Adrenal gland (tissue), 12 donors: Measurements from ENCODE around the gene SNAPIN. TPM values are rescaled to one million over a fixed set of nuclear protein-coding genes. Genes with fewer than 3 reads are reported as not detected.

Source experiments
- DNase-seq, 7 donors: peaks; one replicate each; pipeline ENCODE4 v3.0.0-alpha.2; 2019 to 2020
- H3K27ac ChIP-seq, 5 donors: fragments of 200-600 bp; sonication (generic) in 4 of 5; 1 replicate in 3 of 5; 2 replicates in 2 of 5; pipeline versions ENCODE4 v1.5.1 to v1.8.0; 2016 to 2020; ENCODE audit warnings: mild to moderate bottlenecking in 1 of 5
- H3K27me3 ChIP-seq: fragments of 200-600 bp; 2 replicates; pipeline ENCODE4 v1.8.0; 2021
- H3K36me3 ChIP-seq, 2 donors: fragments of 200-600 bp; replicated peaks in 1 of 2; 1 replicate in 1 of 2; 2 replicates in 1 of 2; pipeline versions ENCODE4 v1.5.1 to v1.8.0; 2018 to 2022
- H3K4me1 ChIP-seq, 2 donors: fragments of 200-600 bp; replicated peaks in 1 of 2; 1 replicate in 1 of 2; 2 replicates in 1 of 2; pipeline versions ENCODE4 v1.5.1 to v1.8.0; 2018 to 2021
- H3K4me3 ChIP-seq, 4 donors: fragments of 200-600 bp; sonication (generic) in 3 of 4; one replicate each; pipeline ENCODE4 v1.5.1; 2016 to 2018
- H3K9me3 ChIP-seq, 3 donors: fragments of 200-600 bp; sonication (generic) in 1 of 3; replicated peaks in 1 of 3; 1 replicate in 2 of 3; 2 replicates in 1 of 3; pipeline versions ENCODE4 v1.5.1 to v1.8.0; 2016 to 2021
- CTCF ChIP-seq, 6 experiments: fragments of 450-650 bp in 4 of 6; fragments of 200-600 bp in 2 of 6; sonication (generic) in 1 of 6; IDR thresholded peaks; 1 replicate in 5 of 6; 2 replicates in 1 of 6; pipeline versions ENCODE4 v1.5.1 to v1.8.0; 2016 to 2021; ENCODE audit warnings: antibody characterized with exemption in 6 of 6, mild to moderate bottlenecking in 2 of 6, moderate library complexity in 1 of 6
- POLR2A ChIP-seq, 2 donors: fragments of 450-650 bp; IDR thresholded peaks; one replicate each; pipeline ENCODE4 v1.6.1; 2017; ENCODE audit warnings: antibody characterized with exemption in 2 of 2, mild to moderate bottlenecking in 2 of 2, moderate library complexity in 1 of 2
- WGBS, 4 donors: extraction: QIAGEN DNeasy Blood & Tissue Kit in 2 of 4; methylation state at CpG; one replicate each; pipeline versions ENCODE4 v1.1.5 to v1.1.7; 2013 to 2017; 5-methylcytosine and 5-hydroxymethylcytosine counted together
- intact Hi-C, 2 donors: fragments of 100-400 bp; cut with DNase I; formaldehyde crosslinking; loops; one replicate each; pipeline versions ENCODE4 v1.14.1 to v1.15.0; 2022 to 2023
- polyA plus RNA-seq, 3 donors: library from polyadenylated mRNA; stranded (reverse); fragments of 200-250 nt in 2 of 3; fragments of 350-450 nt in 1 of 3; fragmentation: Illumina TruSeq in 1 of 3; extraction: RNeasy Lipid Tissue Mini Kit (QIAGEN cat#74804) in 1 of 3; gene quantifications; one replicate each; pipeline ENCODE4 v1.2.3, GENCODE V29; 2013 to 2014
- total RNA-seq, 9 donors: library from RNA; depleted of rRNA in 4 of 9; stranded (reverse); fragments of >200 nt in 4 of 9; fragments of 120-200 nt in 1 of 9; fragmentation: NEBNext Ultra II Directional in 1 of 9; extraction: Animal tissue kit (Norgen Biotek cat#: 25700) in 1 of 9; gene quantifications; one replicate each; pipeline versions ENCODE4 v1.1.0 to v1.2.4, GENCODE V29; 2013 to 2023
- donor health status: healthy with polysubstance abuse.
- donor health status: Bipolar disorder and iron deficiency.
- donor health status: DM: yes; HTN: yes; CAD: no.
- donor health status: DM: no; HTN: no; CAD: no.
- donor health status: DM: no; HTN: no; CAD: no.
- donor health status: DM: yes; HTN: yes; CAD: no.

The SNAPIN gene
- total and polyA plus RNA-seq, 12 donors = 37.7 to 176 (median 70.1) TPM

DNA sequence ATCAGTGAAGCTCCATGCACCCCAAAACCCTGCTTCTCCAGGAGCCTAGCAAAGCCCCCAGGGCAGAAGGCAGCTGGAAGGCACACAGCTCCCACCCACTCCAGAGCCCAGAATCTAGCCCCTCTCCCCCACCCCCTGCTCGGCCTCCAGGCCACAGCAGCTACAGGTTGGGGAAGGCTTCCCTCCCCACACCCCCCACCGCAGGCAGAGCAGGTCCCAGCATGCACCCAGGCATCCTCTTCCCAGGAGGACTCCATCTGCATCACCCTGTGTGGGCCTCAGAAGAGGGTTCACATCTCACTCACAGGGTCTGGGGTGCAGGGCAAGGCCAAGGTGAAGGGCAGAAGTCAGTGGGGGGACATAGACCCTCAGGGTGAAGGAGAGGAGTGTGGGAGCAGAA lies 43.1 kb upstream of the SNAPIN start:
- Histone ChIP-seq H3K27me3 (no peaks in the 10 kb centered on the region), H3K4me3 (no peak overlapping the region), H3K27ac (no peak overlapping the region), H3K4me1 (peaks cover 0 to 11% of the 10 kb centered on the region in 2 donors), H3K36me3 (peaks cover 0 to 4% of the 10 kb centered on the region in 2 donors), H3K9me3 (no peaks in the 10 kb centered on the region)
- intact Hi-C loops = loop anchor here in 1 of 2 donors (5.0 kb wide), 1 partner anchor 43 kb away; no protein-coding TSS in a partner anchor
- 86 to 100% (median 93%) methylated on average over 1 to 2 of the region's 2 CpGs; no CpG with 5 or more reads in 1 of the 4 donors for WGBS, 4 donors
- no peak for TF ChIP-seq POLR2A (IDR thresholded peaks at IDR 0.05)
- no peak for TF ChIP-seq CTCF (IDR thresholded peaks at IDR 0.05)
- DNase-seq = no peak

DNA sequence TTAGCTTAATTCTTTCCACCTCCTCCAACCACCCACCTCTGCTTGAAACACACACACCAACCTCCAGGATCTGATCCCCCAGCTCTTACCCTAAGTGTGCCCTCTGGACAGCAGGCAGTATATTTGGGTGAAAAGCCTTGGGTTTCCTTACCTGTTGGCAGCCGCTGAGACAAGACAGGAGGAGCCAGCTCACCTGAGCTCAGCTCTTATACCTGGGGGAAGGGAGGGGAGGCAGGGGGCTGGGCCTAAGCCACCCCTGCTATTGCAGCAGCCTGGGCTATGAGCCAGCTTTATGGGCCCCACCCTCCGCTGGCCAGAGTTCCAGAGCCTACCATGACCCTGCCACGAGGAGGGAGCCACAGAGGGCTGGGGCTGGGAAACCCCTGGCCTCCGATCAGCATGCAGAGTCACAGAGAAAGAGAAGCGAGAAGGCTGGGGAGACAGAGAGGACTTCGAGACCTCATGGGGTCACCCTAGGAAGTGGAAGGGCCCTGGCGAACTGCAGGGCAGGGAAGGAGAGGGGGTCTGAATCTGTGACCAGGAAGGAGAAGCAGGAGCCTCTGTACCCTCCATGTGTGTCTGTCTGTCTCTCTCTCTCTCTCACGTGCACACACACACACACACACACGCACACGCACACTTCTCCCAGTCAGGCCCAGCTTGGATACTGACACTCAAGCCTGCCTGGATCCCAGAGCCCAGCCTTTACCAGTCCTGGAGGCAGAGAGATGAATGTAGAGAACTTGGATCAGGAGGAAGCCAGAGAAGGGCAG lies 42.2 kb upstream of the SNAPIN start, which contains the start of gene S100A14:
TSS of gene S100A14 (minus strand) at position 182 of the 773 bp plus-strand sequence. CDS start 467 bp downstream, outside the sequence.
- H3K36me3 ChIP-seq = peaks cover 0 to 4% of the 10 kb centered on the region in 2 donors
- no peak for DNase-seq
- WGBS, 4 donors = 68 to 85% (median 82%) methylated on average over 9 to 10 of the region's 10 CpGs
- TF ChIP-seq POLR2A (IDR thresholded peaks at IDR 0.05) (no peak), CTCF (IDR thresholded peaks at IDR 0.05) (no peak)
- intact Hi-C loops = loop anchor here in 1 of 2 donors (5.0 kb wide), 1 partner anchor 44 kb away; no protein-coding TSS in a partner anchor
- H3K27me3 ChIP-seq = no peaks in the 10 kb centered on the region
- peaks cover 0 to 3% of the 10 kb centered on the region in 2 donors for H3K4me1 ChIP-seq
- H3K27ac ChIP-seq = peak within 1 kb of the TSS in 1 of 5 donors; percentile 18
- no peak within 1 kb of the TSS for H3K4me3 ChIP-seq
- no peaks in the 10 kb centered on the region for H3K9me3 ChIP-seq

DNA sequence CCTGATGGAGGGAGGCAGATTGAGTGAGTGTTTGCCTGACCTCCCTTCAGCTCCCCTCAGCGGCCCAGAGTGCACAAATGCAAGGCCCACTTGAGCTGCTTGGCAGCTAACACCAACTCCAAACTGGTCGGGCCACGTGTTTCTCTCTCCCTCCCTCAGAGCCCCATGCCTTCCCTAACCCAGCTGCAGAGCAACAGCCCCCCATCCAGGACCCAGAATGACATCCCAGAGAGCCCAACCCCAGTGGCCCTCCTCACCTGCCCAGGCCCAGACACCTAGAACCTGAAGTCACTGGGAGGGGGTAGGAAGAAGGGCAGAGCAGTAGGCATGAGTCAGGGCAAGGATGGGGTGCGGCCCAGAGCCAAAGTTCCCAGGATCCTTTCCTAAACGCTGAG lies 41.6 kb upstream of the SNAPIN start:
- no peaks in the 10 kb centered on the region for H3K27me3 ChIP-seq
- no peaks in the 10 kb centered on the region for H3K4me1 ChIP-seq
- 67 to 83% (median 78%) methylated on average over 3 to 5 of the region's 5 CpGs for WGBS, 4 donors
- H3K4me3 ChIP-seq = no peak overlapping the region
- intact Hi-C loops = loop anchor here in 1 of 2 donors (5.0 kb wide), 1 partner anchor 45 kb away; no protein-coding TSS in a partner anchor
- no peaks in the 10 kb centered on the region for H3K9me3 ChIP-seq
- peaks cover 0 to 4% of the 10 kb centered on the region in 2 donors for H3K36me3 ChIP-seq
- TF ChIP-seq POLR2A (IDR thresholded peaks at IDR 0.05) = no peak
- no peak for TF ChIP-seq CTCF (IDR thresholded peaks at IDR 0.05)
- DNase-seq = no peak
- peak overlapping the region in 1 of 5 donors; percentile 18 for H3K27ac ChIP-seq

GRCh38 chr1:153617663-153618062 lies 40.8 kb upstream of the SNAPIN start:
- DNase-seq = peak in 6 of 7 donors; percentile 64 to 92 (median 78)
- WGBS, 4 donors = 7 to 47% (median 34%) methylated on average over 3 to 6 of the region's 6 CpGs
- Histone ChIP-seq H3K27me3 (no peaks in the 10 kb centered on the region), H3K27ac (no peak overlapping the region), H3K4me3 (no peak overlapping the region), H3K36me3 (peaks cover 0 to 4% of the 10 kb centered on the region in 2 donors), H3K9me3 (no peaks in the 10 kb centered on the region), H3K4me1 (no peaks in the 10 kb centered on the region)
- peak in 5 of 6 experiments; percentile 22 to 92 (median 67) for TF ChIP-seq CTCF (IDR thresholded peaks at IDR 0.05)
- TF ChIP-seq POLR2A (IDR thresholded peaks at IDR 0.05) = no peak
- intact Hi-C loops = loop anchor here in 1 of 2 donors (5.0 kb wide), 1 partner anchor 45 kb away; no protein-coding TSS in a partner anchor
